Skeletal muscle tissue (tissue), 5 donors: Measurements from ENCODE around the gene SPIC. TPM values are rescaled to one million over a fixed set of nuclear protein-coding genes. Genes with fewer than 3 reads are reported as not detected.

Source experiments
- H3K27ac ChIP-seq: one replicate; pipeline ENCODE4 v1.7.0; 2013; ENCODE audit warnings: mild to moderate bottlenecking, low read depth, low read length, inconsistent platforms
- H3K27me3 ChIP-seq, 3 donors: one replicate each; pipeline ENCODE4 v1.7.0; 2013; ENCODE audit warnings: low read length in 3 of 3; ENCODE audit not compliant: control insufficient read depth in 3 of 3, insufficient read depth in 3 of 3
- H3K36me3 ChIP-seq, 3 donors: one replicate each; pipeline ENCODE4 v1.7.0; 2013; ENCODE audit warnings: low read length in 3 of 3; ENCODE audit not compliant: control insufficient read depth in 3 of 3, insufficient read depth in 3 of 3
- H3K4me1 ChIP-seq, 3 donors: one replicate each; pipeline ENCODE4 v1.7.0; 2013; ENCODE audit warnings: low read length in 3 of 3, mild to moderate bottlenecking in 3 of 3; ENCODE audit not compliant: control insufficient read depth in 3 of 3, insufficient read depth in 3 of 3
- H3K4me3 ChIP-seq, 3 donors: one replicate each; pipeline ENCODE4 v1.7.0; 2013; ENCODE audit warnings: low read length in 3 of 3
- H3K9ac ChIP-seq, 3 donors: one replicate each; pipeline ENCODE4 v1.7.0; 2013; ENCODE audit warnings: low read length in 3 of 3, mild to moderate bottlenecking in 3 of 3, moderate library complexity in 2 of 3, low read depth in 1 of 3
- H3K9me3 ChIP-seq, 3 donors: one replicate each; pipeline ENCODE4 v1.7.0; 2013; ENCODE audit warnings: low read length in 3 of 3; ENCODE audit not compliant: control insufficient read depth in 3 of 3
- small RNA-seq: library from RNA; depleted of rRNA; stranded (forward); fragments of <200 nt; gene quantifications from one replicate; pipeline ENCODE3, GENCODE V24; 2014
- total RNA-seq: library from RNA; depleted of rRNA; stranded (reverse); fragments of >200 nt; gene quantifications from one replicate; pipeline ENCODE4 v1.2.3, GENCODE V29; 2014
- donor health status: Osteomylitis.

The SPIC gene
- total RNA-seq, 1 donor from 2014 or later = not detected

GRCh38 chr12:101521136-101521535 lies 46.0 kb downstream of the SPIC start:
- Histone ChIP-seq H3K27me3 (no peaks in the 10 kb centered on the region), H3K9ac (no peak overlapping the region), H3K4me3 (no peak overlapping the region), H3K9me3 (no peaks in the 10 kb centered on the region), H3K4me1 (peaks cover 0 to 5% (median 0%) of the 10 kb centered on the region in 3 donors), H3K27ac (no peak overlapping the region), H3K36me3 (no peaks in the 10 kb centered on the region)

DNA sequence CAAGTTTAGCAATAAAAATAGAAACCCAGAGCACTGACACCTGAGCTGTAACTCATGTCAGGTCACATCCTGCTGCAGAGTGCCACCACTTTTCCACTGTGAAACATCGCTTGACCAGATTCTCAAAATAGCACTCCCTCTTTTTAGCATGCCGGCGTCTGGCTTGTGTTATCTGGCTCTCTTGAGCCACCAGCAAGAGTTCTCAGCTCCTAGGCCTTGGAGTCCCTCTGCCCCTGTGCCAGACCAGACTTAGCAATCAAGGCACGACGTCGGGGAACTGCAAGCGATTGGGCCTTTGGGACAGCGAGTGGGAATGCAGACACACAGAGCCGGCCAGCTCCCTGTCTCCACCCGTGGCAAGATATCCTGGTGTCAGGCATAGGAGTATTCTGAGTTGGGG lies 52.5 kb downstream of the SPIC start:
- H3K36me3 ChIP-seq = no peaks in the 10 kb centered on the region
- H3K27ac ChIP-seq = peak overlapping the region; percentile 86
- no peaks in the 10 kb centered on the region for H3K27me3 ChIP-seq
- peak overlapping the region; percentile 17 to 59 (median 36) for H3K4me3 ChIP-seq
- H3K9me3 ChIP-seq = no peaks in the 10 kb centered on the region
- H3K4me1 ChIP-seq = peaks cover 3 to 16% (median 6%) of the 10 kb centered on the region in 3 donors
- peak overlapping the region in 2 of 3 donors; percentile 46 to 66 for H3K9ac ChIP-seq

DNA sequence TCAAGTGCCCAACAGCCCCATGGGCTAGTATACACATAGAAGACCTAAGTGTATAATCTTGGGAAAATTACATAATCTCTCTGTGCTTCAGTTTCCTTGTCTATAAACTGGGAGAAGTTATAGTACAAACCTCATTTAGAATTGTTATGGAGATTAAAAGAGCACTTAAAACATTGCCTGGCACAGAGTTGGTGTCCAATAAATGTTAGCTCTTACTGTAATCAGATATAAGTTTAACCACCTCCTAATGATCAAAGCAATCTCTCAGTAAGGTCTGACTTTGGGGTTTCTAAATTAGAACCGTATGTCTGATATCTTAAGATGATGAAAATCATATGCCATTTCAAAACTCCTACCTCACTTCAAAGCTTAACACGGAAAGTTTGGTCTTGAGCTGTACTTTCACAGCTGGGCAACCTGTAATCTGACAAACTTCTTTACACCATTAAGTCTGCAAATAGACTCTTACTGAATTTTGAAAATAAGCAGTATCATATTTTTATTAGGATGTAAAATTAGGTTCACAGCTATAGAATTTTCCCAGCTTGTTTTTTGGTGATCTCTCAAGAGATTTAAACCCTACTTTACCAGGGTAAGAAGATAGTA lies 61.0 kb downstream of the SPIC start:
- H3K4me3 ChIP-seq = no peak overlapping the region
- no peak overlapping the region for H3K9ac ChIP-seq
- no peaks in the 10 kb centered on the region for H3K9me3 ChIP-seq
- H3K27ac ChIP-seq = no peak overlapping the region
- peaks cover 3 to 5% (median 3%) of the 10 kb centered on the region in 3 donors for H3K4me1 ChIP-seq
- H3K27me3 ChIP-seq = no peaks in the 10 kb centered on the region
- H3K36me3 ChIP-seq = no peaks in the 10 kb centered on the region

Small RNA genes within 50 kb of the gene (small RNA-seq; reads per million reads assigned to genes)
- gene RF00019 (not detected), gene RNA5SP367 (not detected), gene RNU5E-5P (2.8 reads per million, percentile 87 among the genes with 10 or more reads in this experiment)

Other genes starting within 250 kb of the SPIC start
- gene UTP20, start 195.2 kb upstream of the SPIC start, total RNA-seq = 16.2 TPM
- 42.3 TPM for gene ARL1, start 67.6 kb upstream of the SPIC start, total RNA-seq
- 2,201 TPM for gene MYBPC1, start 119.6 kb downstream of the SPIC start, total RNA-seq
- 18.3 TPM for gene CHPT1, start 222.3 kb downstream of the SPIC start, total RNA-seq